ENCODE results near the gene ATAD2B.

DNA sequence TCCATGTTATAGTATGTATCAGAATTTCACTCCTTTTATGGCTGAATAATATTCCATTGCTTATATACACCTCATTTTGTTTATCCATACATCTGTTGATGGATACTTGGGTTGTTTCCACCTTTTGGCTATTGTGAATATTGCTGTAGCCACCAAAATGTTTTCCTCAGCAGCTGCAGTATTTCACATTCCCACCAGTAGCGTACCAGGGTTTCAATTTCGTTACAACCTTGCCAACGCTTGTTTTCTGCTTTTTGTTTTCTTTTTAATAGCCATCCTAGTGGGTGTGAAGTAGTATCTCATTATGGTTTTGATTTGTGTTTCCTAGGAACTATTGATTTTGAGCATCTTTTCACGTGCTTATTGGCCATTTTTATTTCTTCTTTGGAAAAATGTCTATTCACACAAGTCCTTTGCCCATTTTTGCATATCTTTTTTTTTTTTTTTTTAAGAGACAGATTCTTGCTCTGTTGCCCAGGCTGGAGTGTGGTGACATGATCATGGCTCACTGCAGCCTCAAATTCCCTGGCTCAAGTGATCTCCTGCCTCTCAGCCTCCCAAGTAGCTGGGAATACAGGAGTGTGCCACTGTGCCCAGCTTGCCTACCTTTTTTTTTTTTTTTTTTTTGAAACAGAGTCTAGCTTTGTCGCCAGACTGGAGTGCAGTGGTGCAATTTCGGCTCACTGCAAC is 27.5 kb upstream of the ATAD2B start:
- TF ChIP-seq, protein P1, sequence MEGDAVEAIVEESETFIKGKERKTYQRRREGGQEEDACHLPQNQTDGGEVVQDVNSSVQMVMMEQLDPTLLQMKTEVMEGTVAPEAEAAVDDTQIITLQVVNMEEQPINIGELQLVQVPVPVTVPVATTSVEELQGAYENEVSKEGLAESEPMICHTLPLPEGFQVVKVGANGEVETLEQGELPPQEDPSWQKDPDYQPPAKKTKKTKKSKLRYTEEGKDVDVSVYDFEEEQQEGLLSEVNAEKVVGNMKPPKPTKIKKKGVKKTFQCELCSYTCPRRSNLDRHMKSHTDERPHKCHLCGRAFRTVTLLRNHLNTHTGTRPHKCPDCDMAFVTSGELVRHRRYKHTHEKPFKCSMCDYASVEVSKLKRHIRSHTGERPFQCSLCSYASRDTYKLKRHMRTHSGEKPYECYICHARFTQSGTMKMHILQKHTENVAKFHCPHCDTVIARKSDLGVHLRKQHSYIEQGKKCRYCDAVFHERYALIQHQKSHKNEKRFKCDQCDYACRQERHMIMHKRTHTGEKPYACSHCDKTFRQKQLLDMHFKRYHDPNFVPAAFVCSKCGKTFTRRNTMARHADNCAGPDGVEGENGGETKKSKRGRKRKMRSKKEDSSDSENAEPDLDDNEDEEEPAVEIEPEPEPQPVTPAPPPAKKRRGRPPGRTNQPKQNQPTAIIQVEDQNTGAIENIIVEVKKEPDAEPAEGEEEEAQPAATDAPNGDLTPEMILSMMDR (IDR thresholded peaks at IDR 0.05): no peak
- TF ChIP-seq ZFX (IDR thresholded peaks at IDR 0.05; ENCODE audit: borderline replicate concordance): no peak
